LNCaP clone FGC (cell line): ENCODE data around the gene RNF135.
"Not testable (repeated sequence)": the region's sequence is repeated elsewhere in the genome, so short reads cannot be mapped to it uniquely, and the experiment has no call there.

Source experiments
- DNase-seq: peaks from one replicate; pipeline ENCODE4 v3.0.0-alpha.2; 2011; ENCODE audit warnings: low read depth
- H3K4me3 ChIP-seq: 2 replicates; pipeline ENCODE4 v1.5.1; 2011; ENCODE audit warnings: mild to moderate bottlenecking, low read depth, low read length, control low read depth
- TF ChIP-seq, protein P1 (sequence below): IDR thresholded peaks from 2 replicates; pipeline ENCODE4 v1.5.1; 2012; ENCODE audit warnings: mild to moderate bottlenecking; ENCODE audit not compliant: control insufficient read depth, insufficient read depth; ENCODE audit errors: extremely low read depth

RNF135 gene

DNA sequence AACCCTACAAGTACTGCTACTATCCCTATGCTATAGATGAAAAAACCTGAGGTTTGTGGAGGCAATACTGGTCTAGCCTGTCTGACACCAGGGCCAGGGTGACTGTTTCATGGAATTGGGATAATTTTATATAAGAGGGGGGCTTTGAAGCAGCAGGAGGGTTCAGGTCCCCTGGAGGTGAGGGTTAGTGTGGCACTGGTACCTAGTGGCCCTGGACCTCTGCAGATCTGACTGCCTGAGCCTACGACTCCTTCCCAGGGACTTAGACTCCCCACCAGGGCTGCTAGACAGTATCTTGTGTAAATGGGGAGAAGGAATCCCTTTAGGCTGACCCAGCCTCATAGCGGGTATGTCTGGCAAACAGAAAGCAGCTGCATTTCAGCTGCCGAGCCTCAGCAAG lies 42.3 kb upstream of the RNF135 start:
- DNase-seq = no peak
- TF ChIP-seq, protein P1, sequence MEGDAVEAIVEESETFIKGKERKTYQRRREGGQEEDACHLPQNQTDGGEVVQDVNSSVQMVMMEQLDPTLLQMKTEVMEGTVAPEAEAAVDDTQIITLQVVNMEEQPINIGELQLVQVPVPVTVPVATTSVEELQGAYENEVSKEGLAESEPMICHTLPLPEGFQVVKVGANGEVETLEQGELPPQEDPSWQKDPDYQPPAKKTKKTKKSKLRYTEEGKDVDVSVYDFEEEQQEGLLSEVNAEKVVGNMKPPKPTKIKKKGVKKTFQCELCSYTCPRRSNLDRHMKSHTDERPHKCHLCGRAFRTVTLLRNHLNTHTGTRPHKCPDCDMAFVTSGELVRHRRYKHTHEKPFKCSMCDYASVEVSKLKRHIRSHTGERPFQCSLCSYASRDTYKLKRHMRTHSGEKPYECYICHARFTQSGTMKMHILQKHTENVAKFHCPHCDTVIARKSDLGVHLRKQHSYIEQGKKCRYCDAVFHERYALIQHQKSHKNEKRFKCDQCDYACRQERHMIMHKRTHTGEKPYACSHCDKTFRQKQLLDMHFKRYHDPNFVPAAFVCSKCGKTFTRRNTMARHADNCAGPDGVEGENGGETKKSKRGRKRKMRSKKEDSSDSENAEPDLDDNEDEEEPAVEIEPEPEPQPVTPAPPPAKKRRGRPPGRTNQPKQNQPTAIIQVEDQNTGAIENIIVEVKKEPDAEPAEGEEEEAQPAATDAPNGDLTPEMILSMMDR = no peak
- H3K4me3 ChIP-seq = no peak overlapping the region

DNA sequence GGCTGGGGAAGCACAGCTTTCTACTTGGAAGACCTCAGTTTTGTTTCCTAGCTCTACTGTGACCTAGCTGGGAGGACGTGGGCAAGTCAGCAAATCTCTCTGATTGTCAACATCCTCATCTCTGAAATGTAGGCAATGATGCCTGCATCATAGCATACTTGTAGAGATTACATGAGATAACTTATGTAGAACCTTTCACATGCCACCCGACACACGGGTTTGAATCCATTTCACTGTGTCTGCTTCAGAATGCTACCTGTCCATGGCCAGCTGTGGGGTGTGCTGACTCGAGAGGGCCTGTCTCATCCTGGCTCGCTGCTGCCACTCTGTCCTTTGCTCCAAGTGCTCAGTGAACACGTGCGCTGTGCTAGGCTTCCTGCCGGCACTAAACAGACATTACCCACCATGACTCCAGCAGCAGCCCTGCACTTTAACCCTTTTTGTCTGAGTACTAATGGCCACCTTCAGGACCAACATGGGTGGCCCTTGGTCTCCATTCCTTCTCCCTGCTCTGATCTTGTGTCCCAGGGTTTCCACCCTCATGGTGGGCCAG lies 41.7 kb upstream of the RNF135 start:
- no peak for DNase-seq
- TF ChIP-seq, protein P1 = no peak
- no peak overlapping the region for H3K4me3 ChIP-seq

DNA sequence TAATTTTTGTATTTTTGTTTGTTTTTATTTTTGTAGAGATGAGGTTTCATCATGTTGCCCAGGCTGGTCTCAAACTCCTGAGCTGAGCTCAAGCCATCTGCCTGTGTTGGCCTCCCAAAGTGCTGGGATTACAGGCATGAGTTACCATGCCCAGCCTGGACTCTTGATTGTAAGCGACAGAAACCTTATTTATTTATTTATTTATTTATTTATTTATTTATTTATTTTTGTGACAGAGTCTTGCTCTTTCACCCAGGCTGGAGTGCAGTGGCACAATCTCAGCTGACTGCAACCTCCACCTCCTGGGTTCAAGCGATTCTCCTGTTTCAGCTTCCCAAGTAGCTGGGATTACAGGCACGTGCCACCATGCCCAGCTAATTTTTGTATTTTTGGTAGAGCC lies 41.0 kb upstream of the RNF135 start:
- DNase-seq, H3K4me3 ChIP-seq: not testable (repeated sequence)

DNA sequence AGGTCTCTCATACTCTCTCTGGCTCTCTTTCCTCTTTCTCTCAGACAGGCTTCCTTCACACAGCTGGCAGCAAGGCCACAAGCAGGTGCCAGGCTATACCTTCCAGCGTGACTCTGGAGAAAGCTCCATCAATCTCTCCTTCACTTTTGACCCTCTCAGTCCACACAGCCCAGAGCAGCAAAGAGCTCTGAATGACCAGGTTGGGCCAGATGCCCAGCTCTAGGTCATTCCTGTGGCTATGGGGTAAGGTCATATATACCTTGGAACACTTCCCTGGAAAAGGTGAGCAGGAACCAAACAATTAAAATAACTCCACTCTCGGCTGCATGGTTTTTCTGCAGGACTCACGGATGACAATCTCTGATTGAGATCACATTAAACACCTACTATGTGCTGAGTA lies 40.3 kb upstream of the RNF135 start:
- no peak overlapping the region for H3K4me3 ChIP-seq
- TF ChIP-seq, protein P1 = no peak
- DNase-seq = peak; percentile 40

DNA sequence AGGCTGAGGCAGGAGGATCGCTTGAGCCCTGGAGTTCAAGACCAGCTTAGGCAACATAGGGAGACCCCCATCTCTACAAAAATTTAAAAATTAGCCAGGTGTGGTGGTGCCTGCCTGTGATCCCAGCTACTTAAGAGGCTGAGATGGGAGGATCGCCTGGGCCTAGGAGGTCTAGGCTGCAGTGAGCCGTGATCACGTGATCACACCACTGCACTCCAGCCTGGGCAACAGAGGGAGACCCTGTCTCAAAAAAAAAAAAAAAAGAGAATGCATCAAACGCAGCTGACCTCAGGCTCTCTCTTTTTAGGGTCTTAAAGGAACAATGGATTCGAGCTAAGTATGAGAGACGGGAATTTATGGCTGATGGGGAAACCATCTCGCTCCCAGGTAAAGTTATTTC lies 39.3 kb upstream of the RNF135 start:
- not testable (repeated sequence) for H3K4me3 ChIP-seq, DNase-seq

DNA sequence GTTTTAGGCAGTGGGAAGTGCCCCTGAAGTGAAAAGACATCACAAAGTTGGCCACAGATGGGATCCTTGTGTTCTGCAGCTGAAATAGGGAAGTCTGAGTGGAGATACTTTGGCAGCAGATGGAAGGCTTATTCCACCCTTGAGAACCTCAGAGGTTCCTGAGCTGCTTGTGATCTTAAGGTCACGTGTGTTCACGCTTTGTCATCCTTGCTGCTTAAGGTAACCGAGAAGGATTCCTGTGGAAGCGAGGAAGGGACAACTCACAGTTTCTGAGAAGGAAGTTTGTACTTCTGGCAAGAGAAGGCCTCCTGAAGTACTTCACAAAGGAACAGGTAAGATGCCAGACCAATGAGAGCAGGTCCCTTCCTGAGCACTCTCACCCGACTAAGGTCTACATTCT lies 36.9 kb upstream of the RNF135 start:
- no peak for DNase-seq
- H3K4me3 ChIP-seq = no peak overlapping the region
- TF ChIP-seq, protein P1 = no peak

DNA sequence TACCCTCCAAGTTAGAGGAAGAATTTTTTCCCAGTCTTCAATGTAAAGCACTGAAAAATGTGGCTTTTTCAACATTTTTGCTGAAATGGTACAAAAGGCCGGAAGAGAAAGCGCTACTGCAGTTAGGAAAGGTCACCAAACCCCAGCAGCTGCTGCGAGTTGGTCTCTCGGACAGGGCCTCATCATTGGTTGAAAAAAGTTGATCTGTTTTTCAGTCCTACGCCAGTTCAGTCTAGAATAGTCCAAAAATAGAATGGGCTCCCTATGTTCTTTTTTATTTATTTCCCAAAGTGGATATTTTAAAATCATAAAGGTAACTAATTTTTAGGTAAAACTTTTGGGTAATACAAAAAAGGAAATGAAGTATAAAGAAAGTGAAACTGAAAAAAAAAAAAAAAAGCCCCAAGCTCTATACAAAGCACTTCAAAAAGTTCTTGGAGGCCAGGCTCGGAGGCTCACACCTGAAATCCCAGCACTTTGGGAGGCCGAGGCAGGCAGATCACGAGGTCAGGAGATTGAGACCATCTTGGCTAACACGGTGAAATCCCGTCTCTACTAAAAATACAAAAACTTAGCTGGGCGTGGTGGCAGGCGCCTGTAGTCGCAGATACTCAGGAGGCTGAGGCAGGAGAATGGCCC lies 31.7 kb upstream of the RNF135 start:
- no peak overlapping the region for H3K4me3 ChIP-seq
- TF ChIP-seq, protein P1 = no peak
- no peak for DNase-seq

DNA sequence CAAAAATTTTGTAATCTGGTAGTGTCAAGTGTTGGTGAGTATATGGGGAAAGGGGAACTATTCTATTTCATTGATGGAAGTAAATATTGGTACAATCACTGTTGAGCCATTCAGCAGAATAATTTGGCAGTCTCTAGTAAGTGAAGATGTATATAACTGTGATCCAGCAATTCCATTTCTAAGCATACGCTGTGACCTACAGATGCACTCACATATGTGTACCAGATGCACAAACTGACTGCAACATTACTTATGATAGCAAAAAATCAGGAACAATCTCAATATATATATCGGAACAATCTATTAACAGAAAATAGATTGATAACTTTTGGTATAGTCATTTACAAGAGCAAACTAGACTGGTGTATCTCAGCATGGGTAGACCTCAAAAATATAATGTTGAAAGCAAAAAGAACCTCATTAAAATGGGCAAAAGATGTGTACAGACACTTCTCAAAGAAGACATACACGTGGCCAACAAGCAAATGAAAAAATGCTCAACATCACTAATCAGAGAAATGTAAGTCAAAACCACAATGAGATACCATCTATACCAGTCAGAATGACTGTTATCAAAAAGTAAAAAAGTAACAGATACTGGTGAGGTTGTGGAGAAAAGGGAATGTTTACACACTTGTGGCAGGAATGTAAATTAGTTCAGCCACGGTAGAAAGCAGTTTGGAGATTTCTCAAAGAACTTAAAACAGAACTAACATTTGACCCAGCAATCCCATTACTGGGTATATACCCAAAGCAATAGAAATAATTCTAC lies 28.3 kb upstream of the RNF135 start:
- DNase-seq = no peak
- H3K4me3 ChIP-seq = no peak overlapping the region
- TF ChIP-seq, protein P1 = no peak
